Measurements from ENCODE around the gene DHCR24. TPM values are rescaled to one million over a fixed set of nuclear protein-coding genes. Genes with fewer than 3 reads are reported as not detected.
A peak's percentile ranks its signal among the peaks of the same experiment; 100 is the strongest.

The DHCR24 gene
- total and polyA plus RNA-seq, 2 of the 13 experiments (the other 11 are each of a cell fraction or from before 2014, with no cell fraction given) = 374 to 448 TPM

DNA sequence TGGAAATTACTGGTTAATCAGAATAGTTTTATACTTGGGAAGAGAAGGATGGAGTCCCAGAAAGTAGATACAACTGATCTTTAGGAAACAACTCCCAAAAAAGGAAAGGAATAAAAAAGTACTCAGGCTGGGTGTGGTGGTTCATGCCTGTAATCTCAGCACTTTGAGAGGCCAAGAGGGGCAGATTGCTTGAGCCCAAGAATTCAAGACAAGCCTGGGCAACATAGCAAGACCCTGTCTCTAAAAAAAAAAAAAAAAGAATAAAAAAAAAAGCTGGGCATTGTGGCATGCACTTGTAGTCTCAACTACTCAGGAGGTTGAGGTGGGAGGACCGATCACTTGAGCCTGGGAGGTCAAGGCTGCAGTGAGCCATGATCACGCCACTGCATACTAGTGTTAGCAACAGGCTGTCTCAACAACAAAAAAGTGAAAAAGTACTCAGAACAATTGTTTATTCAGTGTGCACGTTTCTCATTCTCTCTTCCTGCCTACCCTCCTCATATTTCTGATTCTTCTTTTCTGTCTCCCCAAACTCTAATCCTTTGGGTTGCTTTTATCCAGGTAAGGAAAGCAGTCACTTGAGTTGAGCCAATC lies 2.2 kb upstream of the DHCR24 start (continued):
- TF ChIP-seq MIXL1 (CRISPR knock-in tag; IDR thresholded peaks at IDR 0.05) (0 out of 2 replicates have a peak, but pooled peaks have one; percentile 13), ZNF33B (CRISPR knock-in tag; IDR thresholded peaks at IDR 0.05) (no peak), THYN1 (CRISPR knock-in tag; IDR thresholded peaks at IDR 0.05; ENCODE audit: borderline replicate concordance, low read depth) (no peak), GATAD2A (CRISPR knock-in tag; IDR thresholded peaks at IDR 0.05) (no peak)

- intact Hi-C loops (cut with micrococcal nuclease; ENCODE audit: unreplicated experiment) = loop anchor here (1.0 to 5.0 kb wide), 3 partner anchors 27 to 41 kb away; no protein-coding TSS in a partner anchor
- DNase-seq (ENCODE audit: low spot score) (peak; percentile 99), FAIRE-seq (peak; percentile 95), ATAC-seq (peak; percentile 72)
- no peaks in the 10 kb centered on the region for H3K9me3 ChIP-seq (ENCODE audit: low read length)
- peaks cover 73% of the 10 kb centered on the region for H3K4me1 ChIP-seq (ENCODE audit: insufficient read depth, low read length)
- H3K4me2 ChIP-seq (ENCODE audit: low read depth, low read length) = peak overlapping the region; percentile 97
- peak overlapping the region; percentile 99 for H3K27ac ChIP-seq (ENCODE audit: extremely low read length, insufficient read depth, low read length)
- POLR2A ChIA-PET = interaction anchor here (0.9 to 11.2 kb wide), 15 partner anchors 8 to 541 kb away, joined by 3 to 364 read pairs (median 17); no protein-coding TSS in a partner anchor
- no peaks in the 10 kb centered on the region; a peak in 1 of 5 replicates for H3K27me3 ChIP-seq (ENCODE audit: control insufficient read depth in 1 of 2, insufficient read depth in 2 of 2, low read length in 2 of 2)
- no peak overlapping the region for H2AFZ ChIP-seq (ENCODE audit: low read length)
- no TSS peak for BruUV-seq (replicated peaks)
- peak overlapping the region; percentile 74 to 99 (median 98) for H3K4me3 ChIP-seq (replicated peaks in 1 of 3; ENCODE audit: insufficient read depth in 1 of 3, low read depth in 2 of 3, low read length in 3 of 3)
- H3K79me2 ChIP-seq (ENCODE audit: insufficient read depth, low read length) = peaks cover 44% of the 10 kb centered on the region
- in situ Hi-C loops (cut with HindIII; ENCODE audit: extremely low pct_ligation_motif_present, low pct_unique_long_range_greater_than_20kb) = no loop called here
- WGBS (ENCODE audit: low lambda C conversion rate) = 1% methylated on average over 7 of the region's 7 CpGs
- CTCF ChIA-PET (ENCODE audit: low intra/inter-chr PET ratio, low total read pairs) = interaction anchor here (0.7 kb wide), 1 partner anchor 57 kb away, joined by 4 read pairs; no protein-coding TSS in a partner anchor
- peaks cover 4 to 26% of the 10 kb centered on the region in 2 experiments; a peak in 4 of 5 replicates for H3K36me3 ChIP-seq (replicated peaks in 1 of 2; ENCODE audit: control insufficient read depth in 1 of 2, insufficient read depth in 2 of 2, low read length in 2 of 2)
- peak overlapping the region; percentile 98 for H3K9ac ChIP-seq (ENCODE audit: insufficient read depth, low read depth, low read length)
- H4K20me1 ChIP-seq (ENCODE audit: insufficient read depth, low read length) = peaks cover 33% of the 10 kb centered on the region
- TF ChIP-seq ZNF20 (CRISPR knock-in tag; IDR thresholded peaks at IDR 0.05) (no peak), SMC3 (IDR thresholded peaks at IDR 0.05; ENCODE audit: low read length) (no peak), ZKSCAN5 (CRISPR knock-in tag; IDR thresholded peaks at IDR 0.05) (no peak), UBTF (CRISPR knock-in tag; IDR thresholded peaks at IDR 0.05) (no peak)
- TF ChIP-seq, protein P1, sequence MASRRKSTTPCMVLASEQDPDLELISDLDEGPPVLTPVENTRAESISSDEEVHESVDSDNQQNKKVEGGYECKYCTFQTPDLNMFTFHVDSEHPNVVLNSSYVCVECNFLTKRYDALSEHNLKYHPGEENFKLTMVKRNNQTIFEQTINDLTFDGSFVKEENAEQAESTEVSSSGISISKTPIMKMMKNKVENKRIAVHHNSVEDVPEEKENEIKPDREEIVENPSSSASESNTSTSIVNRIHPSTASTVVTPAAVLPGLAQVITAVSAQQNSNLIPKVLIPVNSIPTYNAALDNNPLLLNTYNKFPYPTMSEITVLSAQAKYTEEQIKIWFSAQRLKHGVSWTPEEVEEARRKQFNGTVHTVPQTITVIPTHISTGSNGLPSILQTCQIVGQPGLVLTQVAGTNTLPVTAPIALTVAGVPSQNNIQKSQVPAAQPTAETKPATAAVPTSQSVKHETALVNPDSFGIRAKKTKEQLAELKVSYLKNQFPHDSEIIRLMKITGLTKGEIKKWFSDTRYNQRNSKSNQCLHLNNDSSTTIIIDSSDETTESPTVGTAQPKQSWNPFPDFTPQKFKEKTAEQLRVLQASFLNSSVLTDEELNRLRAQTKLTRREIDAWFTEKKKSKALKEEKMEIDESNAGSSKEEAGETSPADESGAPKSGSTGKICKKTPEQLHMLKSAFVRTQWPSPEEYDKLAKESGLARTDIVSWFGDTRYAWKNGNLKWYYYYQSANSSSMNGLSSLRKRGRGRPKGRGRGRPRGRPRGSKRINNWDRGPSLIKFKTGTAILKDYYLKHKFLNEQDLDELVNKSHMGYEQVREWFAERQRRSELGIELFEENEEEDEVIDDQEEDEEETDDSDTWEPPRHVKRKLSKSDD (CRISPR knock-in tag; IDR thresholded peaks at IDR 0.05; ENCODE audit: low read depth) = no peak
- TF ChIP-seq, protein P2, sequence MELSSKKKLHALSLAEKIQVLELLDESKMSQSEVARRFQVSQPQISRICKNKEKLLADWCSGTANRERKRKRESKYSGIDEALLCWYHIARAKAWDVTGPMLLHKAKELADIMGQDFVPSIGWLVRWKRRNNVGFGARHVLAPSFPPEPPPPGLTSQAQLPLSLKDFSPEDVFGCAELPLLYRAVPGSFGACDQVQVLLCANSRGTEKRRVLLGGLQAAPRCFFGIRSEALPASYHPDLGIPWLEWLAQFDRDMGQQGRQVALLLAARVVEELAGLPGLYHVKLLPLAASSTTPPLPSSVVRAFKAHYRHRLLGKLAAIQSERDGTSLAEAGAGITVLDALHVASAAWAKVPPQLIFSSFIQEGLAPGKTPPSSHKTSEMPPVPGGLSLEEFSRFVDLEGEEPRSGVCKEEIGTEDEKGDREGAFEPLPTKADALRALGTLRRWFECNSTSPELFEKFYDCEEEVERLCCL (CRISPR knock-in tag; IDR thresholded peaks at IDR 0.05; ENCODE audit: borderline replicate concordance) = no peak
- TF ChIP-seq, protein P3, sequence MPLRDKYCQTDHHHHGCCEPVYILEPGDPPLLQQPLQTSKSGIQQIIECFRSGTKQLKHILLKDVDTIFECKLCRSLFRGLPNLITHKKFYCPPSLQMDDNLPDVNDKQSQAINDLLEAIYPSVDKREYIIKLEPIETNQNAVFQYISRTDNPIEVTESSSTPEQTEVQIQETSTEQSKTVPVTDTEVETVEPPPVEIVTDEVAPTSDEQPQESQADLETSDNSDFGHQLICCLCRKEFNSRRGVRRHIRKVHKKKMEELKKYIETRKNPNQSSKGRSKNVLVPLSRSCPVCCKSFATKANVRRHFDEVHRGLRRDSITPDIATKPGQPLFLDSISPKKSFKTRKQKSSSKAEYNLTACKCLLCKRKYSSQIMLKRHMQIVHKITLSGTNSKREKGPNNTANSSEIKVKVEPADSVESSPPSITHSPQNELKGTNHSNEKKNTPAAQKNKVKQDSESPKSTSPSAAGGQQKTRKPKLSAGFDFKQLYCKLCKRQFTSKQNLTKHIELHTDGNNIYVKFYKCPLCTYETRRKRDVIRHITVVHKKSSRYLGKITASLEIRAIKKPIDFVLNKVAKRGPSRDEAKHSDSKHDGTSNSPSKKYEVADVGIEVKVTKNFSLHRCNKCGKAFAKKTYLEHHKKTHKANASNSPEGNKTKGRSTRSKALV (CRISPR knock-in tag; IDR thresholded peaks at IDR 0.05) = peak; percentile 82
These were observed 1.2 kb upstream of the DHCR24 start for GRCh38 chr1:54888080-54888733.

All from HepG2 (cell line).